ENCODE results near the gene DOLPP1.

- TF ChIP-seq POLR2A (IDR thresholded peaks at IDR 0.05) (no peak), CTCF (IDR thresholded peaks at IDR 0.05) (no peak)
Observed at GRCh38 chr9:129136446-129137035, 55.6 kb downstream of the DOLPP1 start.
